Activated CD8-positive, alpha-beta T cell treated with anti-CD3 and anti-CD28 coated beads, Interleukin-2, amount 10 ng/mL, durations not matched to agents 7 days and 5 days (primary cell): ENCODE results near the gene NCAPG2. TPM values are rescaled to one million over a fixed set of nuclear protein-coding genes. Genes with fewer than 3 reads are reported as not detected.

Experiments
- ATAC-seq: fragments of 150-1000 bp; cut with Tn5 transposase; one replicate; pipeline ENCODE4 v1.10.0; 2021; ENCODE audit warnings: moderate library complexity
- CTCF ChIA-PET: fragments of 350-600 bp; sonication (Branson Sonifier 250); formaldehyde crosslinking; loops from one replicate; lab custom pipeline; 2021; ENCODE audit warnings: antibody characterized with exemption; lab: Charles Lee
- POLR2A ChIA-PET: fragments of 350-600 bp; sonication (Branson Sonifier 250); formaldehyde crosslinking; loops from one replicate; lab custom pipeline; 2021; ENCODE audit warnings: antibody characterized with exemption; lab: Charles Lee
- DNase-seq: peaks from one replicate; pipeline ENCODE4 v3.0.0-alpha.2; 2020
- H3K27ac Mint-ChIP-seq: one replicate; pipeline ENCODE4 v1.8.0; 2021; ENCODE audit warnings: mild to moderate bottlenecking, mixed read lengths
- H3K27me3 Mint-ChIP-seq: one replicate; pipeline ENCODE4 v1.8.0; 2021; ENCODE audit warnings: low read depth, mixed read lengths
- H3K36me3 Mint-ChIP-seq: one replicate; pipeline ENCODE4 v1.8.0; 2021; ENCODE audit warnings: low read depth, mixed read lengths
- H3K4me1 Mint-ChIP-seq: one replicate; pipeline ENCODE4 v1.8.0; 2021; ENCODE audit warnings: low read depth, mixed read lengths
- H3K4me3 Mint-ChIP-seq: one replicate; pipeline ENCODE4 v1.8.0; 2021; ENCODE audit warnings: mild to moderate bottlenecking, mixed read lengths
- H3K9me3 Mint-ChIP-seq: one replicate; pipeline ENCODE4 v1.8.0; 2022; ENCODE audit warnings: mixed read lengths; ENCODE audit not compliant: insufficient read depth
- total RNA-seq, 2 experiments: library from RNA; stranded (reverse); gene quantifications; one replicate each; pipeline ENCODE4 v1.2.3, GENCODE V29; 2021

Gene NCAPG2
- total RNA-seq, 2 experiments from 2014 or later, result 154 TPM

GRCh38 chr7:158723714-158724385, 19.2 kb upstream of the NCAPG2 start:
- no peak overlapping the region for H3K4me3 Mint-ChIP-seq
- DNase-seq (no peak), ATAC-seq (no peak)
- peaks cover under 1% of the 10 kb centered on the region for H3K27me3 Mint-ChIP-seq
- ChIA-PET CTCF (interaction anchor here (1.9 kb wide), 1 partner anchor 253 kb away, joined by 6 read pairs; no protein-coding TSS in a partner anchor), POLR2A (interaction anchor here (0.6 kb wide), 1 partner anchor 107 kb away, joined by 6 read pairs; no protein-coding TSS in a partner anchor)
- peaks cover 2% of the 10 kb centered on the region for H3K36me3 Mint-ChIP-seq
- no peaks in the 10 kb centered on the region for H3K4me1 Mint-ChIP-seq
- no peak overlapping the region for H3K27ac Mint-ChIP-seq
- H3K9me3 Mint-ChIP-seq, result no peaks in the 10 kb centered on the region

DNA sequence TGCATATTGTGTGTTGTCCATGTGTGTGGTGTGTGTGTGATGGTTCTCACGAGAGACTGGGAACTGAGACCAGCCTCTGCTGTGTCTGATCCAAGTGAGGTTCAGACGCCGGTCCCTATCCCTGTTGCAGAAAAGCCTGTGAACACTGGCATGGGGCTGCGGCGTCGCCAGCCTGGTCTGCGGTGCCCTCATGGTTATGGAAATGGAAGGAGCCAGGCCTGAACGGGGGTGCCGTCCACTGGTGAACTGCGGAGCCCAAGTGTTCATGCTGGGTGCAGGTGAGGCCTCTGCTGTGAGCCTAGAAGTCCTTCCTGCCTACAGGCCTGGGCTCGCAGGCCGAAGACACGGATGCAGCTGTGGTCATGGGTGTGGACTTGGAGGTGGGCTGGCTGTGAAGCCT, 18.7 kb upstream of the NCAPG2 start:
- ChIA-PET POLR2A (no interaction called here), CTCF (interaction anchor here (1.9 kb wide), 1 partner anchor 254 kb away, joined by 6 read pairs; no protein-coding TSS in a partner anchor)
- H3K27me3 Mint-ChIP-seq, result peaks cover 6% of the 10 kb centered on the region
- no peaks in the 10 kb centered on the region for H3K9me3 Mint-ChIP-seq
- H3K27ac Mint-ChIP-seq, result no peak overlapping the region
- DNase-seq, result no peak
- H3K4me3 Mint-ChIP-seq, result no peak overlapping the region
- no peak for ATAC-seq
- no peaks in the 10 kb centered on the region for H3K36me3 Mint-ChIP-seq
- no peaks in the 10 kb centered on the region for H3K4me1 Mint-ChIP-seq

DNA sequence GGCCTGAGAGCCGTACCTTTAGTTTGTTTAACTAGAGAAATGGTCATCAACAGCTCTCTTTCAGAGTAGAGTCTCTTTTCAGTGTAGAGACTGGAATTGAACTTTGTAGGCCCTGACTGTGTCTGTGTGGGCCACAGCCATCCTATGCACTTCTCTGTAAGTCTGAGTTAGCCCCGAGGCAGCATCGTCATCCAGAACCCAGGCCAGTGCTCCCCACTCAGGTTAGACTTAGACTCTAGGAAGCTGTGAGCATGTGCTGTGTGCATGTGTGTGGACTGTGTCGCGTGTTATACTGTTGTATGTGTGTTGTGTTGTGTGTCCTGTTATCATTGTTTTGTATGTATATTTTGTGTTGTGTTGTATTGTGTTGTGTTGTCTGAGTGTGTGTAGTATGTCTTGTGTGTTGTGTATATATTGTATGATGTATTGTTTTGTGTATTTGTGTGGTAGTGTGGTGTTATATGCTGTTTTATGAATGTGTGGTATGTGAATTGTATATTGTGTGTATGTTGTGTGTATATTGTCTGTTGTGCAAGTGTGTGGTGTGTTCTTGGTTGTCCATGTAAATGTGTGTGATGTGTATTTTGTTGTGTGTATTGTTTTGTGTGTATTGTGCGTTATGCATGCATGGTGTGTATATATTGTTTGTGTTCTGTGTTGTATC, 18.1 kb upstream of the NCAPG2 start:
- CTCF ChIA-PET, result interaction anchor here (0.9 kb wide), 1 partner anchor 14 kb away, joined by 3 read pairs; no protein-coding TSS in a partner anchor
- no peak overlapping the region for H3K27ac Mint-ChIP-seq
- H3K9me3 Mint-ChIP-seq, result no peaks in the 10 kb centered on the region
- no peaks in the 10 kb centered on the region for H3K4me1 Mint-ChIP-seq
- POLR2A ChIA-PET, result interaction anchor here (1.3 kb wide), 1 partner anchor 94 kb away, joined by 4 read pairs; no protein-coding TSS in a partner anchor
- DNase-seq, result no peak
- no peaks in the 10 kb centered on the region for H3K36me3 Mint-ChIP-seq
- H3K4me3 Mint-ChIP-seq, result no peak overlapping the region
- peaks cover 9% of the 10 kb centered on the region for H3K27me3 Mint-ChIP-seq
- peak; percentile 34 for ATAC-seq

DNA sequence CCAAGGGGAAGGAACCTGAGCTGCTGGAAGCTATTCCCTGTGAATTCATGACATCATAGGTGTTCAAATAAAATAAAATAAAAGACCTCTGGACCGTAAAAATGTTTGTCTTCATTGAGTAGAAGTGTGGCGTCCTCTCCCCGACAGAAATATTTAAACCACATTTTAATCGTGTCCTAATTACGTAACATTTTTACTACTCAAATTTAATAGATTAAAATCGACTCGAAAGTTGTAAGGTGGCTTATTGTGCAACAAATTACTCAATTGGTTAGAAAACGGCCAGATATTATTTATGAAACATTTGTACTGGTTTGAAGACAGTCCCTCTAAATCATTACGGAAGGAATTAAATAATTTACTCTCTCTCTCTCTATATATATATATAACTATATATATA, 15.5 kb upstream of the NCAPG2 start:
- Mint-ChIP-seq H3K4me3 (no peak overlapping the region), H3K9me3 (no peaks in the 10 kb centered on the region), H3K27me3 (peaks cover 23% of the 10 kb centered on the region), H3K36me3 (no peaks in the 10 kb centered on the region), H3K4me1 (no peaks in the 10 kb centered on the region), H3K27ac (no peak overlapping the region)
- POLR2A ChIA-PET, result no interaction called here
- DNase-seq, result no peak
- CTCF ChIA-PET, result interaction anchor here (1.1 kb wide), 1 partner anchor 13 kb away, joined by 5 read pairs; no protein-coding TSS in a partner anchor
- no peak for ATAC-seq

DNA sequence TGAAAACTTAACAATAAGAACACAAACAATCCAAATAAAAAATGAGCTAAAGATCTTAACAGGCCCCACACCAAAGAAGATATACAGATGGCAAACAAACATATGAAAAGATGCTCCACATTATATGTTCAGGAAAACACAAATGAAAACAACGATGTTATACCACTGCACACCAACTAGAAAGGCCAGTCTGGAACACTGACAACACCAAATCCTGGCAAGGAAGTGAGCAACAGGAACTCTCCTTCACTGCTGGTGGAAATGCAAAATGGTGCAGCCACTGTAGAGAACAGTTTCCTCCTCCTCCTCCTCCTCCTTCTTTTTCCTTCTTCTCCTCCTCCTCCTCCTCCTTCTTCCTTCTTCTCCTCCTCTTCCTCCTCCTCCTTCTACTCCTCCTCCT, 12.2 kb upstream of the NCAPG2 start:
- CTCF ChIA-PET, result no interaction called here
- Mint-ChIP-seq H3K4me3 (no peak overlapping the region), H3K4me1 (peaks cover 10% of the 10 kb centered on the region), H3K27ac (no peak overlapping the region), H3K27me3 (peaks cover 26% of the 10 kb centered on the region), H3K36me3 (peaks cover 5% of the 10 kb centered on the region), H3K9me3 (no peaks in the 10 kb centered on the region)
- POLR2A ChIA-PET, result interaction anchor here (1.1 kb wide), 1 partner anchor 10 kb away, joined by 4 read pairs; no protein-coding TSS in a partner anchor
- ATAC-seq, result no peak
- DNase-seq, result no peak

GRCh38 chr7:158710651-158711102, 6.1 kb upstream of the NCAPG2 start:
- ChIA-PET POLR2A (interaction anchor here (1.5 kb wide), 1 partner anchor 8 kb away, joined by 4 read pairs; no protein-coding TSS in a partner anchor), CTCF (no interaction called here)
- H3K4me1 Mint-ChIP-seq, result peaks cover 30% of the 10 kb centered on the region
- H3K9me3 Mint-ChIP-seq, result no peaks in the 10 kb centered on the region
- peaks cover 23% of the 10 kb centered on the region for H3K36me3 Mint-ChIP-seq
- DNase-seq (peak; percentile 54), ATAC-seq (peak; percentile 51)
- peak overlapping the region; percentile 11 for H3K27ac Mint-ChIP-seq
- no peak overlapping the region for H3K4me3 Mint-ChIP-seq
- H3K27me3 Mint-ChIP-seq, result peaks cover 3% of the 10 kb centered on the region

DNA sequence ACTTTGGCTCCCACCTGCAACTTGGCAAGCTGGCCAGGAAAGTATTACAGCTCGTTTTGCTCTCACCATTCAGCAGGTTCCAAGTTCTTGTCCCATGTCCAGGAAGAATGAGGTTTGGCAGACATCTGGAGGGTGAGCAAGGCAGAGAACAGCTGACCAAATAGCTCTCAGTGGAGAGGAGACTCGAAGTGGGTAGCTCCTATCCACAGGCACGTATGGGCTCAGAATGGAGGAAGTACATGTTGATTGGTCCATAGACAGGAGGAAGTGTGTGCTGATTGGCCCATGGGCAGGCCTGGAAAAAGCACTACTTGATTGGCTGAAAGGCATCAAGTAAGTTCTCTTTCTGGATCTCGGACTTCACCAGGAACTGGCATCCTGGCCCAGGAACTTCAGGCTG, 3.0 kb upstream of the NCAPG2 start:
- CTCF ChIA-PET, result interaction anchor here (1.7 to 3.4 kb wide), 2 partner anchors 11 to 269 kb away, joined by 4 to 14 read pairs; no protein-coding TSS in a partner anchor
- H3K27me3 Mint-ChIP-seq, result no peaks in the 10 kb centered on the region
- no peak overlapping the region for H3K27ac Mint-ChIP-seq
- peaks cover 40% of the 10 kb centered on the region for H3K4me1 Mint-ChIP-seq
- ATAC-seq, result no peak
- POLR2A ChIA-PET, result no interaction called here
- DNase-seq, result no peak
- no peaks in the 10 kb centered on the region for H3K9me3 Mint-ChIP-seq
- H3K4me3 Mint-ChIP-seq, result no peak overlapping the region
- peaks cover 34% of the 10 kb centered on the region for H3K36me3 Mint-ChIP-seq

GRCh38 chr7:158706710-158707590, 2.3 kb upstream of the NCAPG2 start:
- H3K27ac Mint-ChIP-seq, result no peak overlapping the region
- no peaks in the 10 kb centered on the region for H3K9me3 Mint-ChIP-seq
- H3K4me1 Mint-ChIP-seq, result peaks cover 41% of the 10 kb centered on the region
- CTCF ChIA-PET, result interaction anchor here (1.7 to 3.4 kb wide), 2 partner anchors 12 to 270 kb away, joined by 4 to 14 read pairs; no protein-coding TSS in a partner anchor
- no peak for DNase-seq
- no peaks in the 10 kb centered on the region for H3K27me3 Mint-ChIP-seq
- H3K36me3 Mint-ChIP-seq, result peaks cover 36% of the 10 kb centered on the region
- H3K4me3 Mint-ChIP-seq, result peak overlapping the region; percentile 50
- POLR2A ChIA-PET, result interaction anchor here (0.8 kb wide), 1 partner anchor 10 kb away, joined by 4 read pairs; no protein-coding TSS in a partner anchor
- ATAC-seq, result no peak

GRCh38 chr7:158706273-158706704, 1.7 kb upstream of the NCAPG2 start:
- Mint-ChIP-seq H3K4me3 (peak overlapping the region; percentile 50), H3K27ac (peak overlapping the region; percentile 32), H3K4me1 (peaks cover 46% of the 10 kb centered on the region), H3K27me3 (no peaks in the 10 kb centered on the region), H3K9me3 (no peaks in the 10 kb centered on the region), H3K36me3 (peaks cover 42% of the 10 kb centered on the region)
- POLR2A ChIA-PET, result interaction anchor here (0.8 to 1.4 kb wide), 2 partner anchors 10 to 50 kb away, joined by 3 to 4 read pairs; no protein-coding TSS in a partner anchor
- no peak for DNase-seq
- ATAC-seq, result no peak
- CTCF ChIA-PET, result interaction anchor here (1.7 to 3.4 kb wide), 2 partner anchors 13 to 271 kb away, joined by 4 to 14 read pairs; no protein-coding TSS in a partner anchor

DNA sequence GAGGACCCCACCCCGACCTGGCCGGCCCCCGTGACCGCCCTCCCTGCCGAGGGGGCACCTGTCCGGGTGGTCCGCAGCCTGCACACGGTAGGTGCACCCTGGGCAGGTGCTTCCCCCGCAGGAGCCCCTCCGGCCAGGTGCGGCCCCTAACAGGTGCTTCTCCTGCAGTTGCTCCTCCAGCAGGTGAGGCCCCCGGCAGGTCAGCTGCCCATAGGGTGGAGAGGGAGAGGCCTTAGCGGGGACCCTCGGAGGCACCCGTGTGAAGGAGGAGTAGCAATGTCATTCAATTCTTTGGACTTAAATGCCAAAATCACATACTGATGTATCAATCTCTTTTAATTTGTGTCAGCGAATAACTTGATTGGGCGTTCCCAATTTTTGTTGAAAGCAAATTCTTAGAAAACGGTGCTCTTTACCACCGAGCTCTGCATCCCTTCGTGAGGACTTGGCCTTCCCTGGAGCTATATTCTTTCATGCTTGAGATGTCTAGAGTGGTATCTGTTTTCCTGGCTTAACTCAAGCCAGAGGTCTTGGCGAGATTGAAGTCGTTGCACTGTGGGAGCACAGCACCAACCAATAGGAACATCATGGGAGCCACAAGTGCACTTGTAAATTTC, 738 bp upstream of the NCAPG2 start:
- CTCF ChIA-PET, result interaction anchor here (1.0 to 3.4 kb wide), 2 partner anchors 267 to 272 kb away, joined by 3 to 14 read pairs; no protein-coding TSS in a partner anchor
- peaks cover 47% of the 10 kb centered on the region for H3K36me3 Mint-ChIP-seq
- DNase-seq, result no peak
- no peak for ATAC-seq
- peak overlapping the region; percentile 83 for H3K4me3 Mint-ChIP-seq
- peaks cover 48% of the 10 kb centered on the region for H3K4me1 Mint-ChIP-seq
- no peaks in the 10 kb centered on the region for H3K27me3 Mint-ChIP-seq
- POLR2A ChIA-PET, result interaction anchor here (0.6 to 1.7 kb wide), 12 partner anchors 9 to 1300 kb away, joined by 3 to 9 read pairs (median 4); no protein-coding TSS in a partner anchor
- peak overlapping the region; percentile 94 for H3K27ac Mint-ChIP-seq
- no peaks in the 10 kb centered on the region for H3K9me3 Mint-ChIP-seq
